ENCODE data around the gene JAM2. TPM values are rescaled to one million over a fixed set of nuclear protein-coding genes. Genes with fewer than 3 reads are reported as not detected.

Gene JAM2
- total RNA-seq, 1 donor from 2014 or later: 23.7 TPM

DNA sequence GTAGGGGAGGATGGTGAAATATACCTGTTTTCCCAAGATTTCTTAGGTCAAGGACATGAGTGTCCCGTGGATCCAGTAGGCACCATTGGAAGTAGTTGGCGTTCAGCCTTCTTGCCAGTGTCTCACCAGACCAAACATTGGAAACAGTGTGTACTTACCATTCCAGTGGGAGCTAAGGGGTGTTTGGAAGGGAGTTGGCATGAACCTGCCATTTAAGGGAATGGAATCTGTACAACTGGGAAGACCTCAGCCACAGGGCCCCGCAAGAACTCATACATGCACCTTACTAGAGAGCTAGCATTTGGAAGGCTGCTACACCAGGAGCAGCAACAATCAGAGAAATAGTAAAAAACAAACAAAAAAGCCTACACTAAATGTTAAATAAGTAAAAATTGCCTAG is 82.9 kb downstream of the JAM2 start:
- no peak for DNase-seq

GRCh38 chr21:25722631-25723030 is 83.6 kb downstream of the JAM2 start:
- TF ChIP-seq, protein P1, sequence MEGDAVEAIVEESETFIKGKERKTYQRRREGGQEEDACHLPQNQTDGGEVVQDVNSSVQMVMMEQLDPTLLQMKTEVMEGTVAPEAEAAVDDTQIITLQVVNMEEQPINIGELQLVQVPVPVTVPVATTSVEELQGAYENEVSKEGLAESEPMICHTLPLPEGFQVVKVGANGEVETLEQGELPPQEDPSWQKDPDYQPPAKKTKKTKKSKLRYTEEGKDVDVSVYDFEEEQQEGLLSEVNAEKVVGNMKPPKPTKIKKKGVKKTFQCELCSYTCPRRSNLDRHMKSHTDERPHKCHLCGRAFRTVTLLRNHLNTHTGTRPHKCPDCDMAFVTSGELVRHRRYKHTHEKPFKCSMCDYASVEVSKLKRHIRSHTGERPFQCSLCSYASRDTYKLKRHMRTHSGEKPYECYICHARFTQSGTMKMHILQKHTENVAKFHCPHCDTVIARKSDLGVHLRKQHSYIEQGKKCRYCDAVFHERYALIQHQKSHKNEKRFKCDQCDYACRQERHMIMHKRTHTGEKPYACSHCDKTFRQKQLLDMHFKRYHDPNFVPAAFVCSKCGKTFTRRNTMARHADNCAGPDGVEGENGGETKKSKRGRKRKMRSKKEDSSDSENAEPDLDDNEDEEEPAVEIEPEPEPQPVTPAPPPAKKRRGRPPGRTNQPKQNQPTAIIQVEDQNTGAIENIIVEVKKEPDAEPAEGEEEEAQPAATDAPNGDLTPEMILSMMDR (IDR thresholded peaks at IDR 0.05; ENCODE audit: borderline replicate concordance): no peak
- peaks cover 61% of the 10 kb centered on the region for H3K4me1 ChIP-seq
- H3K27ac ChIP-seq (replicated peaks): peak overlapping the region; percentile 57
- peaks cover 75% of the 10 kb centered on the region for H3K36me3 ChIP-seq
- H3K4me3 ChIP-seq: no peak overlapping the region
- H3K27me3 ChIP-seq (ENCODE audit: low read depth): no peaks in the 10 kb centered on the region
- DNase-seq: no peak
- H3K9me3 ChIP-seq (replicated peaks): no peaks in the 10 kb centered on the region
- intact Hi-C loops (cut with micrococcal nuclease): no loop called here

More for the DNA sequence above, 82.9 kb downstream of the JAM2 start:
- H3K27ac ChIP-seq (replicated peaks): peak overlapping the region; percentile 57
- H3K9me3 ChIP-seq (replicated peaks): no peaks in the 10 kb centered on the region
- peaks cover 70% of the 10 kb centered on the region for H3K36me3 ChIP-seq
- intact Hi-C loops (cut with micrococcal nuclease): no loop called here
- H3K27me3 ChIP-seq (ENCODE audit: low read depth): no peaks in the 10 kb centered on the region
- H3K4me3 ChIP-seq: no peak overlapping the region
- TF ChIP-seq, protein P1 (IDR thresholded peaks at IDR 0.05; ENCODE audit: borderline replicate concordance): no peak
- peaks cover 61% of the 10 kb centered on the region for H3K4me1 ChIP-seq

DNA sequence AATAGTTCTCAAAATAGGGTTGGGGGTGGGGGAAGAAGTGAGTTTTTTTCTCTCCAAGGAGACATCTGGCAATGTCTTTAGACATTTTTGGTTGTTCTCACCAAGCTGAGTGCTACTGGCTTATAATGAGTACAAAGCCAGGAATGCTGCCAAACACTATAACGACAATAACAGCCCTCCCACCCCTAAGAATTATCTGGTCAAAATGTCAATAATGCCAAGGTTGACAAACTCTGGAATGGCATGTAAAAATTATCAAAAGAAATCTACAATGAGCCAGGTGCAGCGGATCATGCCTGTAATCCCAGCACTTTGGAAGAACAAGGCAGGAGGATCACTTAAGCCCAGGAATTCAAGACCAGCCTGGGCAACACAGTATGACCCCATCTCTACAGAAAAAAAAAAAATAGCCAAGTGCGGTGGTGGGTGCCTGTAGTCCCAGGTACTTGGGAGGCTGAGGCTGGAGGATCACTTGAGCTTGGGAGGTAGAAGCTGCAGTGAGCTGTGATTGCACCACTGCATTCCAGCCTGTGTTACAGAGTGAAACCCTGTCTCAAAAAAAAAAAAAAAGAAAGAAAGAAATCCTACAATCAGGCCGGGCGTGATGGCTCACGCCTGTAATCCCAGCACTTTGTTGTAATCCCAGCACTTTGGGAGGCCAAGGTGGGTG is 93.2 kb downstream of the JAM2 start:
- H3K9me3 ChIP-seq (replicated peaks): no peaks in the 10 kb centered on the region
- DNase-seq: no peak
- peaks cover 30% of the 10 kb centered on the region for H3K36me3 ChIP-seq
- H3K4me3 ChIP-seq: peak overlapping the region; percentile 92
- intact Hi-C loops (cut with micrococcal nuclease): no loop called here
- peak overlapping the region; percentile 100 for H3K27ac ChIP-seq (replicated peaks)
- peaks cover 91% of the 10 kb centered on the region for H3K4me1 ChIP-seq
- no peaks in the 10 kb centered on the region for H3K27me3 ChIP-seq (ENCODE audit: low read depth)
- TF ChIP-seq, protein P1 (IDR thresholded peaks at IDR 0.05; ENCODE audit: borderline replicate concordance): no peak

DNA sequence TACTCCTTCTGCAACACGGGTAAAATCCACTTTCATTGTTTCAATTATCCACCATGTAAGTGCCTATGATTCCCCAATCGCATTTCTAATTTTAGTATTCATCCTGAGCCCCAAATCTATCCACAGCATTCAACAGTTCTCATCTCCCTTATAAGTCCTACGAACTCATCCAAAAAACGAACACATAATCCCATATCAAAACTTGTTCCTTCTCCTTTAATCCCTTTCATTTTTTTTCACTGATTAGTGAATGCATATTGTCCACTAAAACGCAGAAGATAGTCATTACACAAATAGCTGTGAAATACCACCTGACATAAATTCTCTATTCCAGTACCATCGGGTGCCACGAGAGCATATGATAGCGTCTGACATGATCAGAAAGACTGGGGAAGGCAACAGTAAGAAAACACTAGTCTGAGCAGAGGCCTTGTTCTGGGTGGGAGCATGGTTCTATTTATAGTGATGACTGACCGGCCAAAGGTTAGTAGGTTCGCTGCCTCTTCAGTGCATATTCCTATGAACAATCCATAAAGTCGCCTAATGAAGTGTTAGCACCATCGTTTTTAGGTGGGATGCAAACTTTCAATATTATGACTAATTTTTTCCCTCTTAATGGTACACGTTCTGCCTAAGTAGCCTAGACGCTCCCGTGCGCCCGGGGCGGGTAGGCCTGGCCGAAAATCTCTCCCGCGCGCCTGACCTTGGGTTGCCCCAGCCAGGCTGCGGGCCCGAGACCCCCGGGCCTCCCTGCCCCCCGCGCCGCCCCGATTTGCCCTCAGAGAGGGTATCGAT is 95.0 kb downstream of the JAM2 start:
- TF ChIP-seq, protein P1 (IDR thresholded peaks at IDR 0.05; ENCODE audit: borderline replicate concordance): no peak
- Histone ChIP-seq H3K27ac (replicated peaks) (peak overlapping the region; percentile 100), H3K4me3 (peak overlapping the region; percentile 92), H3K4me1 (peaks cover 90% of the 10 kb centered on the region), H3K36me3 (peaks cover 12% of the 10 kb centered on the region), H3K27me3 (ENCODE audit: low read depth) (no peaks in the 10 kb centered on the region), H3K9me3 (replicated peaks) (no peaks in the 10 kb centered on the region)
- intact Hi-C loops (cut with micrococcal nuclease): no loop called here
- no peak for DNase-seq

DNA sequence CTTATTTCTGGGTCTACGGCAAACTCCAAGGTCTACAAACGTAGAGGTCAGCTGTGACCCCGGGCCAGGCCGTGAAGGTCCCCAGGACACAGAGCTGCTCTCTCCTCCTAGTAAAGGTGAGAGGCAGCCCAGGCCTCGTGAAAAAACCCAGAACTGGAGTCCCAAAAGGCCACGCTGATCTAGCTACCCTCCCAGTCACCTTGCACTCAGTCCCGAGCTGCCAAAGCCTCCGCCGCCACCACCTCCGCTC is 95.5 kb downstream of the JAM2 start:
- Histone ChIP-seq H3K27me3 (ENCODE audit: low read depth) (no peaks in the 10 kb centered on the region), H3K4me3 (peak overlapping the region; percentile 92), H3K4me1 (peaks cover 87% of the 10 kb centered on the region), H3K36me3 (peaks cover 7% of the 10 kb centered on the region), H3K27ac (replicated peaks) (peak overlapping the region; percentile 100), H3K9me3 (replicated peaks) (no peaks in the 10 kb centered on the region)
- TF ChIP-seq, protein P1 (IDR thresholded peaks at IDR 0.05; ENCODE audit: borderline replicate concordance): no peak
- intact Hi-C loops (cut with micrococcal nuclease): no loop called here
- no peak for DNase-seq

Measured in left ventricle myocardium inferior (tissue), 1 donor.